Vagina (tissue), 2 donors: Measurements from ENCODE around the gene DENND5A.

Experiments
- POLR2A ChIP-seq, 2 donors: fragments of 450-650 bp; IDR thresholded peaks; one replicate each; pipeline ENCODE4 v1.6.1; 2017; ENCODE audit warnings: antibody characterized with exemption in 2 of 2, mild to moderate bottlenecking in 2 of 2, moderate library complexity in 2 of 2
- POLR2AphosphoS5 ChIP-seq, 2 donors: sonication (generic); formaldehyde crosslinking; IDR thresholded peaks; one replicate each; pipeline ENCODE4 v1.9.0; 2017; ENCODE audit warnings: antibody characterized with exemption in 2 of 2, mild to moderate bottlenecking in 2 of 2, low read depth in 1 of 2; ENCODE audit not compliant: insufficient read depth in 1 of 2
- TF ChIP-seq, protein P1 (sequence below), 3 experiments: fragments of 450-650 bp in 2 of 3; fragments of 200-600 bp in 1 of 3; sonication (generic) in 1 of 3; IDR thresholded peaks; one replicate each; pipeline ENCODE4 v1.5.1; 2017 to 2019; ENCODE audit warnings: antibody characterized with exemption in 3 of 3, mild to moderate bottlenecking in 2 of 3, moderate library complexity in 2 of 3

DNA sequence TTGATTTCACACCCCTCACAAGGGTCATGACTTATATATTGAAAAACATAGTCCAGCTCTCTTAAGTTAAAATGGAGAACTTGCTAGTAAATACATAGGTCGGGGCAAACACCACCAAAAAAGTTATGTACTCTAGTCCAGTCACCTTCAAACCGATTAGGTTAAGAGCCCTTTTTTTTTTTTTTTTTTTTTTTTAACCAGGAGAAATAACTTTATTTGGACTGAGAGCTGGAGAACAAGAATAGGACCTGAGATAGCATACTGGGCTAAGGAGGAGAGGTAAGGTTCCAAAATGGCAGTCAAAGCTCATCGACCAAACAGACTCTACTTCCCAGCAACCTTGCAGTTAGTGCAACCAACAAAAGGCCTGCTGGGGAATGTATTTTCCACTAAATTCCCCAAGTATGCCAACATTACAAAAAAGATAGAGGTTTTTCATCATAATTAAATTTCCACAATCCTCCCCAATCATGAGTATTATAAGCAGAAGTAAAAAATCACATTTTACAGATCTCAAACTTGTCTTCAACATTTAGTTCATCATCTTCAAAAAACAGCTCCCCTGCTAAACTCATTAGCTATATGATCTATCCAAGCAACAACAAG, 45.4 kb upstream of the DENND5A start:
- no peak for TF ChIP-seq POLR2A (IDR thresholded peaks at IDR 0.05)
- TF ChIP-seq, protein P1, sequence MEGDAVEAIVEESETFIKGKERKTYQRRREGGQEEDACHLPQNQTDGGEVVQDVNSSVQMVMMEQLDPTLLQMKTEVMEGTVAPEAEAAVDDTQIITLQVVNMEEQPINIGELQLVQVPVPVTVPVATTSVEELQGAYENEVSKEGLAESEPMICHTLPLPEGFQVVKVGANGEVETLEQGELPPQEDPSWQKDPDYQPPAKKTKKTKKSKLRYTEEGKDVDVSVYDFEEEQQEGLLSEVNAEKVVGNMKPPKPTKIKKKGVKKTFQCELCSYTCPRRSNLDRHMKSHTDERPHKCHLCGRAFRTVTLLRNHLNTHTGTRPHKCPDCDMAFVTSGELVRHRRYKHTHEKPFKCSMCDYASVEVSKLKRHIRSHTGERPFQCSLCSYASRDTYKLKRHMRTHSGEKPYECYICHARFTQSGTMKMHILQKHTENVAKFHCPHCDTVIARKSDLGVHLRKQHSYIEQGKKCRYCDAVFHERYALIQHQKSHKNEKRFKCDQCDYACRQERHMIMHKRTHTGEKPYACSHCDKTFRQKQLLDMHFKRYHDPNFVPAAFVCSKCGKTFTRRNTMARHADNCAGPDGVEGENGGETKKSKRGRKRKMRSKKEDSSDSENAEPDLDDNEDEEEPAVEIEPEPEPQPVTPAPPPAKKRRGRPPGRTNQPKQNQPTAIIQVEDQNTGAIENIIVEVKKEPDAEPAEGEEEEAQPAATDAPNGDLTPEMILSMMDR (IDR thresholded peaks at IDR 0.05): no peak
- TF ChIP-seq POLR2AphosphoS5 (IDR thresholded peaks at IDR 0.05; ENCODE audit: insufficient read depth in 1 of 2, low read depth in 1 of 2): no peak
